ENCODE results near the gene RNU1-3. TPM values are rescaled to one million over a fixed set of nuclear protein-coding genes. Genes with fewer than 3 reads are reported as not detected.
"Not testable (repeated sequence)": the region's sequence is repeated elsewhere in the genome, so short reads cannot be mapped to it uniquely, and the experiment has no call there.

Gene RNU1-3
- total RNA-seq (2021) (1,866 and 1,908 TPM in 2 replicates), Bru-seq, nascent RNA (percentile 100 among the genes with signal in this experiment), BruChase-seq, experiment 1, labeled RNA remaining after a 2-hour chase (percentile 76 among the genes with signal in this experiment), BruChase-seq, experiment 2, labeled RNA remaining after a 6-hour chase (percentile 71 among the genes with signal in this experiment)
- long read RNA-seq = 0 reads

DNA sequence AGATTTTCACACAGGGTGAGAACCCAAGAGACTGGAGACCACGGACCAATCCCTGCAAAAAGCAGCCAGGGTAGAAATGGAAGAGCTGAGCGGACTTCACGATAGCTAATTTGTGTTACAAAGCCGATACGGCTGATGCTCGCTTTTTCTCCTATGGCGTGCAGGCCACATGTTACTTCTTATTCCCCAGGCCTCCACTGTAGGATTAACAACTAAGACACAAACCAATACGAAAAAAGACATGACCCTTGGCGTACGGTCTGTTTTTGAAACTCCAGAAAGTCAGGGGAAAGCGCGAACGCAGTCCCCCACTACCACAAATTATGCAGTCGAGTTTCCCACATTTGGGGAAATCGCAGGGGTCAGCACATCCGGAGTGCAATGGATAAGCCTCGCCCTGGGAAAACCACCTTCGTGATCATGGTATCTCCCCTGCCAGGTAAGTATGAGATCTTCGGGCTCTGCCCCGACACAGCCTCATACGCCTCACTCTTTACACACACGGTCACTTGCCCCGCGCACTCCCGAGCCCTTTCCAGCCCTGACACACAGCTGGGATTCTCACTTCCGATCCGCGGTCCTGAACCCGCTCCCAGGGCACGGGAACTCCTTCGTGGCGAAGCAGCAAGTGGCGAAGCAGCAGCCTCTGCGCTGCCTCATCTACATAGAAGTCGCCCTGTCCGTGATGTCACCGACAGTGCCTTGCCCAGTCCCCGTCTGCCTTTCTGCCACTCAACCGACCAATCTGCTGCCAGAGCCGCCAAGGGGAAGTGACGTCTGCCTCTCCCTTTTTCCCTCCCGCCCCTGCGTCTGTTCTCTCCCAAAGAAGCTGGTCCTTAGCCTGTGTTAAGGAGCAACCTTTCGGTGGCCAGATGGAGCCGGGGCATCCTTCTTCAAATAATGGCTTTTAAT, at the start of gene RNU1-3:
TSS of gene RNU1-3 (minus strand) at position 447 of the 912 bp plus-strand sequence.
- H3K4me1 ChIP-seq (ENCODE audit: insufficient read depth, low read length, poor library complexity, severe bottlenecking); CTCF ChIA-PET; H3K36me3 ChIP-seq (ENCODE audit: insufficient read depth, low read length, poor library complexity, severe bottlenecking); POLR2A ChIA-PET (ENCODE audit: low non-redundant PET); H3K4me3 ChIP-seq (ENCODE audit: low read depth, low read length, poor library complexity, severe bottlenecking); H3K9me3 ChIP-seq (ENCODE audit: low read depth, low read length, poor library complexity, severe bottlenecking); intact Hi-C loops (cut with micrococcal nuclease; ENCODE audit: unreplicated experiment); H3K27me3 ChIP-seq (replicated peaks; ENCODE audit: insufficient read depth, low read depth, low read length, poor library complexity); H3K27ac ChIP-seq (ENCODE audit: low read depth, low read length, poor library complexity, severe bottlenecking); DNase-seq (ENCODE audit: low spot score): not testable (repeated sequence)
- TSS peak; percentile 97 for BruUV-seq (replicated peaks)

DNA sequence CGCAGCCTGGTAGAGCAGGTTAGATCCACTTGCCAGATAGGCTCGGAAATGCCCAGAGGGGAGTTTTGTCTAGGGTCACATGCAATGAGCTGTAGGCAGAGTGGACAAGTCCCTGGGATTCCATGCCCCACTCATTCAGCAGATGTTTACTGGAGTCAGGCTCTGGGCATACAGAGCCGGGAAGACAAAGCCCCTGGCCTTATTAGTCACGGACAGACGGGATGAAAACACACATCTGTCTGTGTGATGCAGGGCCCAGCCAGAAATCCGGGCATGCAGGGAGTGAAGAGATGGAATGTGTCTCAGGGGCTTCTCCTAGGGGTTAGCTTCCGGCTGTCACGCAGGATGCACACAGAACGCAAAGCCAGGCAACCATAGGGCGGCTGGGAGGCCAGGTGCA, 46.7 kb upstream of the RNU1-3 start:
- CTCF ChIA-PET; H3K4me1 ChIP-seq (ENCODE audit: insufficient read depth, low read length, poor library complexity, severe bottlenecking); H3K27ac ChIP-seq (ENCODE audit: low read depth, low read length, poor library complexity, severe bottlenecking); DNase-seq (ENCODE audit: low spot score); intact Hi-C loops (cut with micrococcal nuclease; ENCODE audit: unreplicated experiment); H3K4me3 ChIP-seq (ENCODE audit: low read depth, low read length, poor library complexity, severe bottlenecking); H3K36me3 ChIP-seq (ENCODE audit: insufficient read depth, low read length, poor library complexity, severe bottlenecking); H3K27me3 ChIP-seq (replicated peaks; ENCODE audit: insufficient read depth, low read depth, low read length, poor library complexity); BruUV-seq (replicated peaks); H3K9me3 ChIP-seq (ENCODE audit: low read depth, low read length, poor library complexity, severe bottlenecking); POLR2A ChIA-PET (ENCODE audit: low non-redundant PET): not testable (repeated sequence)

DNA sequence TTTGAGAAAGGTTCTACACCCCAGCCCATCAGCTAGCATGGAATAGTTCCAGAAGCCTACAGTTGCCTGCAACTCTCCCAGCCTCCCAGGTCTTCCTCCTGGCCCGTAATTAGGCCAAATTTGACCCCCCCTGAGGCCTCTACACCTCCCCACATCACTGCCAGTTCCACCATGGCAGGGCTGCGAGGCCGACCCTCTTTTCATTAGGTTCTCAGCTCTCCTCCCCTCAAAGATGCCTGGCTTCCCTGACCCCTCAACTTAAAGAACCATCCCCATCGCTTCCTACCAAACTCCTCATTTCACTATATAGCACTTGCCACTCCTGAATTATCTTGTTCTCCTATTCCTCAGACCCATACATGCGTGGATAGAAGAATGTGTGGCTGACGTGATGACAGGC, 46.2 kb upstream of the RNU1-3 start:
- intact Hi-C loops (cut with micrococcal nuclease; ENCODE audit: unreplicated experiment) = not testable (repeated sequence)

DNA sequence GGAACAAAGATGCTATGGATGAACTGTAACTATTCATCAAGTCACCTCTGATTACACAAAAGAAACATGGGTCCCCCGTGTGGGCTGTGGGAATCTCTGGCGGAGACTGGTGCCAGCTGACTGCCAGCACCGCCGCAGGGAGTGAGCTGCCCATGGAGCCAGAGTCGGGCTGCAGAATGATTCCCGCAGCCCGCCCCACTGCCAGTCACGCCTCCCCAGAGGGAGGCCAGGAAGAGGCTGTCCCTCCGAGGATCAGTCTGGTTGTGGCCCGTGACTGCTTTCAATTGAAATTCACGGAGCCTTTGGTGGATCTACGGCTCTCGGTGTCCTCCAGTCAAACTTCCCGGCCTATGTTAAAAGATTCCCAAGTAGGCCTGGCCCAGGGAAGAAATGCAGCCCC, 45.8 kb upstream of the RNU1-3 start:
- H3K9me3 ChIP-seq (ENCODE audit: low read depth, low read length, poor library complexity, severe bottlenecking); intact Hi-C loops (cut with micrococcal nuclease; ENCODE audit: unreplicated experiment); H3K27ac ChIP-seq (ENCODE audit: low read depth, low read length, poor library complexity, severe bottlenecking); H3K4me1 ChIP-seq (ENCODE audit: insufficient read depth, low read length, poor library complexity, severe bottlenecking); H3K27me3 ChIP-seq (replicated peaks; ENCODE audit: insufficient read depth, low read depth, low read length, poor library complexity); H3K36me3 ChIP-seq (ENCODE audit: insufficient read depth, low read length, poor library complexity, severe bottlenecking); H3K4me3 ChIP-seq (ENCODE audit: low read depth, low read length, poor library complexity, severe bottlenecking); BruUV-seq (replicated peaks): not testable (repeated sequence)
- peak; percentile 53 for DNase-seq (ENCODE audit: low spot score)
- POLR2A ChIA-PET (ENCODE audit: low non-redundant PET) = interaction anchor here (0.7 kb wide), 1 partner anchor 161 kb away, joined by 3 read pairs; no protein-coding TSS in a partner anchor
- CTCF ChIA-PET = interaction anchor here (0.6 kb wide), 1 partner anchor 118 kb away, joined by 3 read pairs; no protein-coding TSS in a partner anchor

More for the DNA sequence above, 46.2 kb upstream of the RNU1-3 start:
- H3K27me3 ChIP-seq (replicated peaks; ENCODE audit: insufficient read depth, low read depth, low read length, poor library complexity); H3K9me3 ChIP-seq (ENCODE audit: low read depth, low read length, poor library complexity, severe bottlenecking); CTCF ChIA-PET; BruUV-seq (replicated peaks); H3K4me1 ChIP-seq (ENCODE audit: insufficient read depth, low read length, poor library complexity, severe bottlenecking); H3K36me3 ChIP-seq (ENCODE audit: insufficient read depth, low read length, poor library complexity, severe bottlenecking); DNase-seq (ENCODE audit: low spot score); H3K4me3 ChIP-seq (ENCODE audit: low read depth, low read length, poor library complexity, severe bottlenecking); H3K27ac ChIP-seq (ENCODE audit: low read depth, low read length, poor library complexity, severe bottlenecking): not testable (repeated sequence)
- POLR2A ChIA-PET (ENCODE audit: low non-redundant PET) = interaction anchor here (0.7 kb wide), 1 partner anchor 161 kb away, joined by 3 read pairs; no protein-coding TSS in a partner anchor

DNA sequence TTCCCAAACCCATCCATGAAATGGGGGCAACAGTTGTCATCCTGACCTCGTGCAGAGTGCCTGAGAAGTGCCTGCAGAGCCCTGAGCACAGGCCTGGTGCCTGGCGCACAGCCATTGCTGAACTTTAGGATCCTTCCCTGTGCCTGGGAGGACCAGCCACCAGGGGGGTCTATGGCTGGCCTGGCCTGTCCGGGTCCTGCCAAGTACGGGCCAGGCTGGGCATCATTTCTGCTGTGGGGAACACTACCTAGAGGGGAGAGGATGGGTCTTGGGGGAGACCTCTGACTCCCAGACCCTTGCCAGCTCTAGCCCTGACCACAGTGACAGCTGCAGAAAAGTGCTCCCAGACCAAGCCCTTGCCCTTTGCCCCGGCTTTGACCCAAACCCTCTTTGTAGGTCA, 45.4 kb upstream of the RNU1-3 start:
- CTCF ChIA-PET = interaction anchor here (0.6 kb wide), 1 partner anchor 118 kb away, joined by 3 read pairs; no protein-coding TSS in a partner anchor
- H3K36me3 ChIP-seq (ENCODE audit: insufficient read depth, low read length, poor library complexity, severe bottlenecking); intact Hi-C loops (cut with micrococcal nuclease; ENCODE audit: unreplicated experiment); DNase-seq (ENCODE audit: low spot score); H3K9me3 ChIP-seq (ENCODE audit: low read depth, low read length, poor library complexity, severe bottlenecking); H3K4me1 ChIP-seq (ENCODE audit: insufficient read depth, low read length, poor library complexity, severe bottlenecking); H3K4me3 ChIP-seq (ENCODE audit: low read depth, low read length, poor library complexity, severe bottlenecking); H3K27me3 ChIP-seq (replicated peaks; ENCODE audit: insufficient read depth, low read depth, low read length, poor library complexity); POLR2A ChIA-PET (ENCODE audit: low non-redundant PET); H3K27ac ChIP-seq (ENCODE audit: low read depth, low read length, poor library complexity, severe bottlenecking); BruUV-seq (replicated peaks): not testable (repeated sequence)

DNA sequence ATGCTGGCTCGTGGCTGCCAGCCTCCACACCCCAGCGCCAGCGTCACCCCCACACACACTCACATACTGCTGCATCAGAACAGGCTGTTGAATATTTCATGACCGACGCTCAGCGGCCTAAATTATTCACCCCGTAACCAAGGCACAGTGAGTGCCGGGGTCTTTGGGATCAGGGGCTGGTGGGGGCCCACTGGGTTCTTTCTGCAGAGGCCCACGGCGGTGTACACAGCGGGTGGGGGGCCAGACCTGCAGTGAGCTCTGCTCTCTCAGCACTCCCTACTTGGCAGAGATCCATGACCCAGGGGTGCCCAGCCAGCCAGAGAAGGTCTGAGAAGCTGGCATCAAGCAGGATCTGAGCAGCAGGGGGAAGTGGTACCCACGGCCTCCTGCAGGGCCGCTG, 43.9 kb upstream of the RNU1-3 start:
- H3K36me3 ChIP-seq (ENCODE audit: insufficient read depth, low read length, poor library complexity, severe bottlenecking); H3K9me3 ChIP-seq (ENCODE audit: low read depth, low read length, poor library complexity, severe bottlenecking); H3K27ac ChIP-seq (ENCODE audit: low read depth, low read length, poor library complexity, severe bottlenecking); H3K4me1 ChIP-seq (ENCODE audit: insufficient read depth, low read length, poor library complexity, severe bottlenecking); intact Hi-C loops (cut with micrococcal nuclease; ENCODE audit: unreplicated experiment); H3K27me3 ChIP-seq (replicated peaks; ENCODE audit: insufficient read depth, low read depth, low read length, poor library complexity); BruUV-seq (replicated peaks); DNase-seq (ENCODE audit: low spot score); POLR2A ChIA-PET (ENCODE audit: low non-redundant PET); H3K4me3 ChIP-seq (ENCODE audit: low read depth, low read length, poor library complexity, severe bottlenecking): not testable (repeated sequence)
- CTCF ChIA-PET = interaction anchor here (0.6 kb wide), 2 partner anchors 9 to 86 kb away, joined by 3 to 5 read pairs; no protein-coding TSS in a partner anchor

DNA sequence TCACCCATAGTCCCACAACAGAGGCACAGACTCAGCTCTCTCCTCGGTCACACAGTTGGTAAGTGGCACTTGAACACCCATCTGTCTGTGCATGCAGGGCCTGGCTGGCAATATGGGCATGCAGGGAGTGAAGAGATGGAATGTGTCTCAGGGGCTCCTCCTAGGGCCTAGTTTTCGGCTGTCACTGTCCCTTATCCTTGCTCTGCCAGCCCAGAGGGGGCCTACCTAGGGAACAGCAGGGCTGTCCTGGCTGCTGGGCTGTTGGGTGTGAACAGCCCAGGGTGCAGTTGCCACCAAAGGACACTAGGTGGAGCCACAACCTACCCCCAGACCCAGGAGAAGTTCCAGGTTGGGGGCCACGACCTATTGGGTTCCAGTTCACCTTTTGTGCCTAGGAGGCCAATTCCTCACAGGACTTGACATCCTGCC, 42.9 kb upstream of the RNU1-3 start:
- H3K9me3 ChIP-seq (ENCODE audit: low read depth, low read length, poor library complexity, severe bottlenecking); intact Hi-C loops (cut with micrococcal nuclease; ENCODE audit: unreplicated experiment); BruUV-seq (replicated peaks): not testable (repeated sequence)

More for the DNA sequence above, 42.9 kb upstream of the RNU1-3 start:
- H3K36me3 ChIP-seq (ENCODE audit: insufficient read depth, low read length, poor library complexity, severe bottlenecking); H3K27ac ChIP-seq (ENCODE audit: low read depth, low read length, poor library complexity, severe bottlenecking); H3K4me1 ChIP-seq (ENCODE audit: insufficient read depth, low read length, poor library complexity, severe bottlenecking); H3K4me3 ChIP-seq (ENCODE audit: low read depth, low read length, poor library complexity, severe bottlenecking); POLR2A ChIA-PET (ENCODE audit: low non-redundant PET); DNase-seq (ENCODE audit: low spot score); H3K27me3 ChIP-seq (replicated peaks; ENCODE audit: insufficient read depth, low read depth, low read length, poor library complexity): not testable (repeated sequence)
- CTCF ChIA-PET = interaction anchor here (0.6 kb wide), 1 partner anchor 81 kb away, joined by 3 read pairs; no protein-coding TSS in a partner anchor
